ENCODE measurements around the gene ATP10A. TPM values are rescaled to one million over a fixed set of nuclear protein-coding genes. Genes with fewer than 3 reads are reported as not detected.

Gene ATP10A
- total and polyA plus RNA-seq, 2 donors from 2014 or later, result 4.0 to 6.8 TPM

DNA sequence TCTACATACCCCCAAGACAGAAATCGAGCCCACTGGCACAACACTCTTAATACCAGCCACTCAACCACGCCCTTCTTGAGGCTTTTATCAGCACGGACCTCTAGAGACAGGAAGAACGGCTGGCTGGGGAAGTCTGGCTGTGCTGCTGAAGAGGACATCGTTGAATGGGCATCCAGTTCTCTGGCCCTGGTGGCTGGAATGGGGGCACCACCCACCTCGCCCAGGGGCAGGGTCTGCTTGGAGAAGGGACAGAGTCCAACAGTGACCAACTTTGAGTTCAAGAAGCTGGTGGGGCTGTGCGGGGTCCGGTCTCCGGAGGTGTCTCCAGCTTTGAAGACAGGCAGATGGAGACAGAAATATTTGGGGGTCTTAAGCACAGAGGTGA lies 77.5 kb downstream of the ATP10A start:
- DNase-seq, result peak in 1 of 5 donors; percentile 50
- H3K27me3 ChIP-seq (ENCODE audit: control insufficient read depth, insufficient read depth, low read length), result no peaks in the 10 kb centered on the region
- no peaks in the 10 kb centered on the region for H3K36me3 ChIP-seq (ENCODE audit: control insufficient read depth in 2 of 3, insufficient read depth in 3 of 3, low read length in 3 of 3)
- H3K9ac ChIP-seq (ENCODE audit: low read length in 3 of 3), result no peak overlapping the region
- H3K27ac ChIP-seq (ENCODE audit: low read depth in 2 of 2, low read length in 2 of 2), result no peak overlapping the region
- intact Hi-C loops (cut with DNase I), result no loop called here
- peaks cover 0 to 3% (median 0%) of the 10 kb centered on the region in 3 donors for H3K4me1 ChIP-seq (ENCODE audit: control insufficient read depth in 2 of 3, insufficient read depth in 2 of 3, low read depth in 1 of 3, low read length in 3 of 3)
- no peak overlapping the region for H3K4me3 ChIP-seq (ENCODE audit: low read length in 3 of 3)
- FAIRE-seq, result no peak
- TF ChIP-seq, protein P1, sequence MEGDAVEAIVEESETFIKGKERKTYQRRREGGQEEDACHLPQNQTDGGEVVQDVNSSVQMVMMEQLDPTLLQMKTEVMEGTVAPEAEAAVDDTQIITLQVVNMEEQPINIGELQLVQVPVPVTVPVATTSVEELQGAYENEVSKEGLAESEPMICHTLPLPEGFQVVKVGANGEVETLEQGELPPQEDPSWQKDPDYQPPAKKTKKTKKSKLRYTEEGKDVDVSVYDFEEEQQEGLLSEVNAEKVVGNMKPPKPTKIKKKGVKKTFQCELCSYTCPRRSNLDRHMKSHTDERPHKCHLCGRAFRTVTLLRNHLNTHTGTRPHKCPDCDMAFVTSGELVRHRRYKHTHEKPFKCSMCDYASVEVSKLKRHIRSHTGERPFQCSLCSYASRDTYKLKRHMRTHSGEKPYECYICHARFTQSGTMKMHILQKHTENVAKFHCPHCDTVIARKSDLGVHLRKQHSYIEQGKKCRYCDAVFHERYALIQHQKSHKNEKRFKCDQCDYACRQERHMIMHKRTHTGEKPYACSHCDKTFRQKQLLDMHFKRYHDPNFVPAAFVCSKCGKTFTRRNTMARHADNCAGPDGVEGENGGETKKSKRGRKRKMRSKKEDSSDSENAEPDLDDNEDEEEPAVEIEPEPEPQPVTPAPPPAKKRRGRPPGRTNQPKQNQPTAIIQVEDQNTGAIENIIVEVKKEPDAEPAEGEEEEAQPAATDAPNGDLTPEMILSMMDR (IDR thresholded peaks at IDR 0.05; ENCODE audit: borderline replicate concordance, extremely low read depth, insufficient read depth), result no peak
- H3K9me3 ChIP-seq (ENCODE audit: control insufficient read depth in 2 of 3, insufficient read depth in 1 of 3, low read length in 3 of 3), result no peaks in the 10 kb centered on the region

DNA sequence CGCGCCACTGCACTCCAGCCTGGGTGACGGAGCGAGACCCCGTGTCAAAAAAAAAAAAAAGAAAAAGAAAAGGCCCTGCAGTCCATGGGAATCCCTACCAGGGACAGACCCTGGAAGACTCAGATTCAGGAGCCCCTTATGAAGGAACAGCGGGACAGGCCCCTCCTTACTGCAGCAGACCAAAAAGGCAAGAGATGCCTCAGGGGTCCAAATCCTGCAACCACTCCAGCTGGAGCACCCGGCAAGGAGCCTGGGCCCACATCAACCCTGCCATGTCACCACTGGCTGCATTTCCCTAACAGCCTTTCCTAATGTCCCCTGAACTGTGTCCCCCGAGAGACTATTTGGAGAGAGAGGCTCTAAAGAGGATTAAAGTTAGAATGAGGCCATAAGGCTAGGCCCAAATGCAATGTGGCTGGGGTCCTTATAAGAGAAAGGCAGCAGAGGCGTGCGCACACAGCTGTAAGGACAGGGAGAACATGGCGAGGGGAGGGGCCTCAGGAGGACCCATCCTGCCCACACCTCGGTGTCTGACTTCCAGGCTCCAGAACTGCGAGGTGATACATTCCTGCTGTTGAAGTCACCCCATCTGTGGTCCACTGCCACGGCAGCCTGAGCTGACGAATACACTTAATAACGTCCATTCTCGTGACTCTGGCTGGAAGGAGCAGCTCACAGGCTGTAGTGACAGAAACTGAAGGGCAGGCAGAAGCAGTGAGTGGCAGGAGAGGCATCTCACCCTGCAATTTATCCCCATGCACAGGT lies 78.1 kb downstream of the ATP10A start:
- Histone ChIP-seq H3K36me3 (ENCODE audit: control insufficient read depth in 2 of 3, insufficient read depth in 3 of 3, low read length in 3 of 3) (no peaks in the 10 kb centered on the region), H3K27me3 (ENCODE audit: control insufficient read depth, insufficient read depth, low read length) (no peaks in the 10 kb centered on the region), H3K9me3 (ENCODE audit: control insufficient read depth in 2 of 3, insufficient read depth in 1 of 3, low read length in 3 of 3) (no peaks in the 10 kb centered on the region), H3K4me3 (ENCODE audit: low read length in 3 of 3) (no peak overlapping the region), H3K4me1 (ENCODE audit: control insufficient read depth in 2 of 3, insufficient read depth in 2 of 3, low read depth in 1 of 3, low read length in 3 of 3) (peaks cover 0 to 3% (median 0%) of the 10 kb centered on the region in 3 donors), H3K9ac (ENCODE audit: low read length in 3 of 3) (no peak overlapping the region), H3K27ac (ENCODE audit: low read depth in 2 of 2, low read length in 2 of 2) (no peak overlapping the region)
- DNase-seq (peak in 1 of 5 donors; percentile 36), FAIRE-seq (no peak)
- TF ChIP-seq, protein P1 (IDR thresholded peaks at IDR 0.05; ENCODE audit: borderline replicate concordance, extremely low read depth, insufficient read depth), result no peak
- intact Hi-C loops (cut with DNase I), result no loop called here

DNA sequence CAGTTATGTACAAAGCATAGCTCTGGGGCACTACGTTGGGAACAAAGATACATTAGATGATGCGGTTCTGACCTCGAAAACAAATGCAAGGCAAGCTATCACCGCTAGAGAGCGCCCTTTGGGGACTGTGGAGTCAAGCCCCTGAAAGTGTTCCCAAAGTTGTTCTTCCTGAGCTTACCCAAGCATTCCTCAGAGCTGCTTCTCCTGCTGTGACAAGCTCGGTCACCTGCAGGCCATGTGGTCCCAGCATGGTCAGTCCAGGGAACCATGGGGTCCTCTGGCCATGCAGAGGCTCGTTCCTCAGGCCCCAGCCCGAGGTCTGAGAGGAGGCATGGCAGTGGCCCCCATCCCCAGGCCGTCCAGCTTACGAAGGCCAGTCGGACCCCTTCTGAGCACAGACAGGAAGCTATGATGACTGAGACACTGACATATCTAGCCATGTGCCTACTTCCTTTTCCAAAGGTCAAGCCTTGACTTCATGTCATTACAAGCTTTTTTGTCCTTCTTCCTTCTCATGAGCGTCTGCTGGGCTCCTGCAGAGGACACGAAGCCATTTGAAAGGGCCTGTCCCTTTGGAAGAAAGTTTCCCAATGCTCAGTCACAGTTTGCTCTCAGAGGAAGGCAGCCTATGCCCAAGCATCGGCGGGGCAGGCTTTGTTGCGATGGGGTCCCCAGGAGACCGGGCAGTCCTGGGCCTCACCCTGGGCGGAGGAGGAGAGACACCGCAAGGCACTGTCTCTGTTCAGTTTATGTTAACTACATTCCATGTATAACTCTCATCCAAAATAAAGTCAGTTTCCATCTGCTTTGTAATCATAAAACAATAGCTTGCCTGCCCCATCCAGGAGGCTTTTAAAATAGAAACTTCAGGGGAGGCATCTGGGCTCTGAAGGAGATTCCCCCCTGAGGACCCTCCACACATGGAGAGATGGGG lies 79.3 kb downstream of the ATP10A start:
- DNase-seq (peak in 2 of 5 donors; percentile 29 to 68), FAIRE-seq (no peak)
- TF ChIP-seq, protein P1 (IDR thresholded peaks at IDR 0.05; ENCODE audit: borderline replicate concordance, extremely low read depth, insufficient read depth), result no peak
- H3K9me3 ChIP-seq (ENCODE audit: control insufficient read depth in 2 of 3, insufficient read depth in 1 of 3, low read length in 3 of 3), result no peaks in the 10 kb centered on the region
- intact Hi-C loops (cut with DNase I), result no loop called here
- H3K4me1 ChIP-seq (ENCODE audit: control insufficient read depth in 2 of 3, insufficient read depth in 2 of 3, low read depth in 1 of 3, low read length in 3 of 3), result peaks cover 0 to 3% (median 0%) of the 10 kb centered on the region in 3 donors
- no peaks in the 10 kb centered on the region for H3K36me3 ChIP-seq (ENCODE audit: control insufficient read depth in 2 of 3, insufficient read depth in 3 of 3, low read length in 3 of 3)
- no peak overlapping the region for H3K27ac ChIP-seq (ENCODE audit: low read depth in 2 of 2, low read length in 2 of 2)
- no peak overlapping the region for H3K4me3 ChIP-seq (ENCODE audit: low read length in 3 of 3)
- H3K27me3 ChIP-seq (ENCODE audit: control insufficient read depth, insufficient read depth, low read length), result no peaks in the 10 kb centered on the region
- H3K9ac ChIP-seq (ENCODE audit: low read length in 3 of 3), result no peak overlapping the region
